HG03039 (cell line): ENCODE measurements around the gene ACSS1.

Experiments
- ATAC-seq: cut with Tn5 transposase; IDR thresholded peaks from one replicate; pipeline ENCODE4 v1.9.1; 2021; ENCODE audit warnings: mild to moderate bottlenecking, moderate library complexity; ENCODE audit not compliant: unreplicated experiment

ACSS1 gene

DNA sequence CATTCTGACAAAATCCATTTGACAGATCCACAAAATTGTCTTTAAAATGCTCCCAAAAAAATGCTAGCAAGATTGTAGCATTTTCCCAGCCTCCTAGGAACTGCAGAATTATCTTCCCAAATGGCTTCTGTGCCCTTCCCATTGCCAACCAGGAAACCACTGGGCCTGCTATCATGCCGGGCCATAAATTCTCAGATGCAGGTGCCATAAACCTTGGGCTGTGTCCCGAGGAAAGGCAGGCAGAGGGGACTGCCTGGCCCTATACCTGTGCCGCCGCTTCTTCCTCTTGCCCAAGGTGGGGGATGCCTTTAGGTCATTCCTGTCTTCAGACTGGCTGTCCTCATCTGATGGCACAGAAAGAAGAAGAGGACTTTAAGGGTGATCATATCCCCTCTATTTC lies 21.2 kb upstream of the ACSS1 start:
- no peak for ATAC-seq

DNA sequence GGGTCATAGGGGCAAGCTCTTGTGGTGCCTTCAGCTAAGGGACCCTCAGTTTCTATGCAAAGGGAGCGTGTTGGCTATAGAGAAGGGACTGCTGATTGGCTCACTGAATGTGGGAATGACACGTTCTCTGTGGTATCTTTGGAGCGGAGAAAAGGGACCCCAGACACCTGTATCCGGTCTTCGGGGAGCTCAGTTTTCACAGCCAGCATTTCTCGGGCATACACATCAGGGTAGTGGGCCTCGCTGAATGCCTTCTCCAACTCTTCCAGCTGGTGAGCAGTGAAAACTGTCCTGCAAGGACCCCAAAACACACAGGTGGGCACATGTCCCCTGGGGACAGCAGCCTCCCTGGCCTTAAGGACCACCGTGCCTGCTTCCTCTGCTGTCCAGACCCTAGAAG lies 20.7 kb upstream of the ACSS1 start:
- ATAC-seq: no peak

GRCh38 chr20:25077610-25078169 lies 19.8 kb upstream of the ACSS1 start:
- ATAC-seq: no peak

GRCh38 chr20:25076731-25077609 lies 19.0 kb upstream of the ACSS1 start:
- no peak for ATAC-seq

GRCh38 chr20:25076201-25076600 lies 18.3 kb upstream of the ACSS1 start:
- no peak for ATAC-seq

DNA sequence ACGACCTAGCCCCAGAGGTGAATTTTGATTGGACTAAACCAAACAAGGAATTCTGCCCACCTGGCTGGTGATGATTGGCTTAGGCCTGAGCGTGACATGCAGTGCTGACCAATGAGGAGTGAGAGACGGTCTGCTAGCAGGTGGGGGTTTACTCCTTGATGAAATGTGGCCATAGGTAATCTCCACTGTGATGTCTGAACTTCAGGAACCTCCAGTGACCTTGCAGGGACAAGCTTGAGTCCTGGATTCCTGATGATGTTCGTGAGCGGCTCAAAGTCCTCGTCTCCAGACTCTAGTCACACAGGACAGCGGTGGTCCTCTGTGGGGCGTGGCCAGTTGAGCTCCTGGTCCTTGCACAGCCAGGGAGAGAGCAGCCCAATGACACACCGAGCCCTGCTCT lies 15.6 kb upstream of the ACSS1 start:
- no peak for ATAC-seq

GRCh38 chr20:25072226-25072811 lies 14.4 kb upstream of the ACSS1 start:
- ATAC-seq: no peak

DNA sequence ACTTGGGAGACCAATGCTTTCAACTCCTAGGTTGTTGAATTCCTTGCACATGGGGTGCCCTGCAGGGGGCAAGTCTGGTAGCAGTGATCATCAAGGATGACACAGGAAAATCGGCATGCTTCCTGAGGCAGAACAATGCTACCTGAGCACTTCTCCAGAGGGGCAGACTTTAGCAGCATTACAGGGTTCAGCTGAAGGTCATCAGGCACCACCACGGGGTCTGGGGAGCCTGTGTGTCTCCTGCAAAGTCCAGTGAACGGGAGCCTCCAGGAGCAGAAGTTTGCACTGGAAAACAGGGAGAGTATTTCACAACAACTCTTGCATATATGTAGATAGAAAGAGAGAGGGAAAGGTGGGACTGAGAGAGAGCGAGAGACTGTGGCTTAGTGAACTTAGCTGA lies 13.8 kb upstream of the ACSS1 start:
- no peak for ATAC-seq

DNA sequence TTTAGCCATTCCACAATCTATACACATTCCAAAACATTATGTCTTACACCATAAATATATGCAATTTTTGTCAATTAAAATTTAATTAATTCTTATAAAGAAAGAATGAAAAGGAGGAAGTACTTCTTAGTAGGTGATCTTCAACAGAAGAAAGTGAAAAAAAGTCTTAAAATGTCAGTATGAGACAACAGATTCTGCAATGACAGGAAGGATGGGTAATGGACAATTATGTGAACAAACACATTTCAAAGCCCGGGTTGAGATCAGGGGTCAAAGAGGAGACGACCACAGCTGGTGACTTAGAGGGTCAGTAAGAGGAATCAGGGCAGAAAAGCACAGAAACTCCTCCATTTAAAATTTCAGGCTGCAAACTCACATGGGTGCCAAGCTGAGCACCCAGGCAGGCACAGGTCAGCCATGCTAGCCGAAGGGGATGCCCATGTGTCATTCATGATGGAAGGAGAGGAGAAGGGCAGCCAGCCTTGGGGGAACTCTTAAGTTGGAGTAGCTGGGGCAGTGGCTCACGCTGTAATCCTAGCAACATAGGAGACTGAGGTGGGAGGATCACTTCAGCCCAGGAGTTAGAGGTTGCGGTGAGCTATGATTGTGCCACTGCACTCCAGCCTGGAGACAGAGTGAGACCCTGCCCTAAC lies 13.0 kb upstream of the ACSS1 start:
- no peak for ATAC-seq

DNA sequence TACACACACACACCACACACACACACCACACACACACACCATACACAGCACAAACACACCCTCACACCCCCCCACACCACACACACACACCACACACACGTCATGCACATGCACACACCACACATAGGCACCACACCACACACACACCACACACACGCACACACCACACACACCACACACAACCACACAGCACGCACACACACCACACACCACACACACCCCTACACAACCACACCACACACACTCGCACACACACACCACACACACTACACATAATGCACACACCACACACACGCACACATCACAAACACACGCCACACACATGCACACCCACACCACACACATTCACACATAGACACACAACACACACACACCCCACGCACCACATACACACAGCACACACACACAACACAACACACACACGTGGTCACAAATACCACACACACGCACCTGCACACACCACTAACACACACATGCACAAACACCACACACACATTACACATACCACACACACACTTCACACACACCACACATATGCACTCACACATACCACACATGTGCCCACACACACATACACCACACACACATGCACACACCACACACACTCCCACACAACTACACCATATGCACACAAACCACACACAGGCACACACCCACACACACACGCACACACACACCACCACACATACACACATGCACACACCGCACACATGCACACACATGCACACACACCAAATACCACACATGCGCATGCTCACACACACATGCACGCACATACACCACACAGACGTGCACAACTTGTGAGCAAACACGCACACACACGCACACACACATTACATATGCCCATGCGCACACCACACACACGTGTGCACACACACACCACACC lies 9.4 kb upstream of the ACSS1 start:
- no peak for ATAC-seq

DNA sequence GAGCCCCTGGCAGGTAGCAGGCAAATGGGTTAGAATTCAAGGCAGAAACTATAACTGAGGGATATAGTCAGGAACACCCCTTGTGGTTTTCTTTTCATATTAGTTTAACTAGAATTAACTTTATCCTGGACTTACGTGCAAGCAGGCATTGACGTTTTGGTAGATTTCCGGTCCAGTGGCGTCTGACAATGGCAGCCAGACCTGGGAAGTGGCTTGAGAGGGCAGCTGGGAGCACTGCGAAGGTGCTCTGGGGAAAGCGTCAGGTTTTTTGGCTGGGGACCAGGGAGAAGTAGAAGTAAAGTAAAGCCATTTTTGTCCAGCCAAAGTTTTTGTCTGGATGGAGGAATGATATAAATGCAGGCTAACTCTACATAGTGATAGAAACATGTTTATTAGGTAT lies 8.4 kb upstream of the ACSS1 start:
- no peak for ATAC-seq

- no peak for ATAC-seq
Observed at GRCh38 chr20:25065625-25066338, 7.8 kb upstream of the ACSS1 start.

- ATAC-seq: no peak
Observed at GRCh38 chr20:25065072-25065624, 7.2 kb upstream of the ACSS1 start.

DNA sequence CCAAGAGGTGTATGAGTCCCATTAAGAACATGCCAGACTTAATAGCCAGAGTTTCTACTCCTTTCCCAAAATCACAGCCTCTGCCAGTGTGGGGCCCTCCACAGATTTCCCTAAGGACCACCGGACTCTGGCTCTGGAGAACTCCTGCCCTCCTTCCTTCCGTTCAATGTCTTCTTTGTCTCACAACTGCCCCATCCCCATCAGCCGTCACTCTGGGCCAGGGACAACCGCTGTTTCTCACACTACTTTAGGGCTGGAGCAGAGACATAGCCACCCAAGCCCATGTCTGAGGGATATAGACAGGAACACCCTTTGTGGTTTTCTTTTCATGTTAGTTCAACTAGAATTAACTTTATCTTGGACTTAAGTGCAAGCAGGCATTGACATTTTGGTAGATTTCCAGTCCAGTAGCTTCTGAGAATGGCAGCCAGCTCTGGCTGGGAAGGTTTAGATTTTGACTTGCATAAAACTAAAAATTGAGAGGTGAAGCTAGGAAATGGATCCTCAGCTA lies 6.7 kb upstream of the ACSS1 start:
- ATAC-seq: no peak

DNA sequence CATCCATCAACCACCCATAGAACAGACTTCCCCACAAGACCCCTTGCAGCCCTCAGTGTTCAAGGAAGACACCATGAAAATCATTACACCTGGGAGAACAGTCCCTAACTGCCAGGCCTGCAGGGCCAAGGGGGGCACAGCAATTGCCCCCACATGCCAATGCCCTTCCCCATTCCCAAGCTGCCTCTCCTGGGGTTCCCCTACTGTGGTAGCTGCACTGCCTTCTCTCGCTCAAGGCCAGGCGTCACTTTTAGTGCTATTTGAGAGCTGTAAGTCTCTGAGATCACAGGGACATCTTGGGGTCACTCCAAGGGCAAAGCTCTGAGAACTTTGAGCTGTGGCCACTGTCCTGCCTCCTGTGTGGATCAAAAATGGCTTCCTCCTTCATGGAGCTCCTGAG lies 6.0 kb upstream of the ACSS1 start:
- ATAC-seq: no peak

DNA sequence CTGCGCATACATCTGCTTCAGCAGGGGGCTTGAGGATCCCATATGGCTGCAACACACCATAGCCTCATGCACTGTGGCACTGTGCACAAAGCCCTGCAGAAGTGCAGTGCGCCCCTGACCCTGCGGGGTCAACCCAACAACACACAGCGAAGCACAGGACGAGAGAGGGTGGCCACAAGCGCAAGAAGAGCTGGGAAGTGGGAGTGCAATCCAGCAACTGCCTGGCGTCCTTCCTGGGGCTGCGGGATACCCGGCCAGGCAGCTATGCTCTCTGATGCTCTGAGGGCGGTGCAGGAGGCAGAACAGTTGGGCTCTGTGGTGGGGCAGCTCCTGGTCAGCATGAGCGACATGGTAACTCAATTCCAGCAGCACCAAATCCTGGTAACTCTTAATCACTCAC lies 5.6 kb upstream of the ACSS1 start:
- no peak for ATAC-seq

- ATAC-seq: no peak
Observed at GRCh38 chr20:25062841-25063240, 4.9 kb upstream of the ACSS1 start.

- ATAC-seq: no peak
Observed at GRCh38 chr20:25061821-25062530, 4.0 kb upstream of the ACSS1 start.
